ENCODE data around the gene SLC29A3.
"Not testable (repeated sequence)": the region's sequence is repeated elsewhere in the genome, so short reads cannot be mapped to it uniquely, and the experiment has no call there.

Gene SLC29A3

GRCh38 chr10:71284544-71285179, 34.4 kb upstream of the SLC29A3 start:
- no peak for DNase-seq

GRCh38 chr10:71285180-71285545, 33.9 kb upstream of the SLC29A3 start:
- peak; percentile 8 for DNase-seq

DNA sequence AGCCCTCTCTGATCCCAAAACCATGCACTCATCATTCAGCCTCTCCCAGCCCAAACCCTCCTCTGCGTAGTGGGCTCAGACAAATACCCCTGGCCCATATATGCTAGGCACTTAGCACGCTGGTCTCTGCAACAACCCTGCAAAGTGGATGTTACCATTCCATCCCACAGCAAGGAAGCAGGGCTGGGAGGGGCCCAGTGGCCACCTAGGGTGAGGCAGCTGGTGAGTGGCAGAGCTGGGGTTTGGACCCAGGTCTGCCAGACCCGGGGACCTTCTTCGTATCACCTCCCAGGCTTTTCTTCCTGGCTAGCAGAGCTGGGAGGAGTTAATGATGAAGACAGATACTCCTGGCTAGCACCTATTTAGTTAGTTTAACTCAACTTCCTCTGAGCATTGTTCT, 33.1 kb upstream of the SLC29A3 start:
- DNase-seq = no peak

GRCh38 chr10:71286521-71287294, 32.4 kb upstream of the SLC29A3 start:
- DNase-seq = no peak

DNA sequence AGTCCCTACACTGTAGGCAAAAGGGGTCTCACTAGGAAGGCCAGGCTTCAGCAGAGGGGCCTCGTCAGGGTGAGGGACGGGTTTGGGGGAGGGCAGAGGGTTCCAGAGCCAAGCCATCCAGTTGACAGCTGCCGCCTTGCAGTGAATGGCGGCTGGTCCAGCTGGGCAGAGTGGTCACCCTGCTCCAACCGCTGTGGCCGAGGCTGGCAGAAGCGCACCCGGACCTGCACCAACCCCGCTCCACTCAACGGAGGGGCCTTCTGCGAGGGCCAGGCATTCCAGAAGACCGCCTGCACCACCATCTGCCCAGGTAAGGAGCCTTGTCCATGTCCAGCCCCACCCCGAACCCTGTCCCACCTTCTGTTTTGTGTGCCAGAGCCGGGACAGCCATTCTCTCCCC, 31.6 kb upstream of the SLC29A3 start:
- no peak for DNase-seq

DNA sequence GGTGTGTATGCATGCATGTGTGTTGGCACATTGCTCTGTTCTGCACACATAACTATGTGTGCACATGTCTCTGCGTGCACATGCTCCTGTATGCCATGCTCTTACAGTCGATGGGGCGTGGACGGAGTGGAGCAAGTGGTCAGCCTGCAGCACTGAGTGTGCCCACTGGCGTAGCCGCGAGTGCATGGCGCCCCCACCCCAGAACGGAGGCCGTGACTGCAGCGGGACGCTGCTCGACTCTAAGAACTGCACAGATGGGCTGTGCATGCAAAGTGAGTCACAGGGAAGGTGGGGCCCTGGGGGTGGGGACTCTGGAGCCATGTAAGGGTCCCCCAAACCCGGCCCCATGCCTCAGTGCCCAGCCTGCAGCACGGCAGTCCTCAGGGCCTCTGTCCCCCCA, 30.6 kb upstream of the SLC29A3 start:
- DNase-seq = no peak

GRCh38 chr10:71289421-71290130, 29.5 kb upstream of the SLC29A3 start:
- DNase-seq = no peak

DNA sequence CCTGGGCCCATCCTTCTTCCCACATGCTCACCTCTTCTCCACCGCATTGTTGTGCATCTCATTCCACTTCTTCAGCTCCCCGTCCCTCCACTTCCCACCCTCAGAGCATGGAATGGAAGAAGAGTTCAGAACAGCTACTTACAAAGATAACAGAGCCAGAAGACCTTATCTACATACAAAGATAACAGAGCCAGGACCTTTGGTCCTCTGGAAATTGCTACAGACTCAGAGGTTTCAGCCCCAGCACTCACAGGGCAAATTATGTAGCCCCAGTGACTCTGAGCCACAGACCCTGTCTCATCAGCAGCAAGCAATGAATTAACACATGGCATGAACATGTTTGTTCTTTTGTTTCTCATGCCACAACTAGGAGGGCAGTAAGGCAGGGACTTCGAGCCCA, 28.7 kb upstream of the SLC29A3 start:
- no peak for DNase-seq

DNA sequence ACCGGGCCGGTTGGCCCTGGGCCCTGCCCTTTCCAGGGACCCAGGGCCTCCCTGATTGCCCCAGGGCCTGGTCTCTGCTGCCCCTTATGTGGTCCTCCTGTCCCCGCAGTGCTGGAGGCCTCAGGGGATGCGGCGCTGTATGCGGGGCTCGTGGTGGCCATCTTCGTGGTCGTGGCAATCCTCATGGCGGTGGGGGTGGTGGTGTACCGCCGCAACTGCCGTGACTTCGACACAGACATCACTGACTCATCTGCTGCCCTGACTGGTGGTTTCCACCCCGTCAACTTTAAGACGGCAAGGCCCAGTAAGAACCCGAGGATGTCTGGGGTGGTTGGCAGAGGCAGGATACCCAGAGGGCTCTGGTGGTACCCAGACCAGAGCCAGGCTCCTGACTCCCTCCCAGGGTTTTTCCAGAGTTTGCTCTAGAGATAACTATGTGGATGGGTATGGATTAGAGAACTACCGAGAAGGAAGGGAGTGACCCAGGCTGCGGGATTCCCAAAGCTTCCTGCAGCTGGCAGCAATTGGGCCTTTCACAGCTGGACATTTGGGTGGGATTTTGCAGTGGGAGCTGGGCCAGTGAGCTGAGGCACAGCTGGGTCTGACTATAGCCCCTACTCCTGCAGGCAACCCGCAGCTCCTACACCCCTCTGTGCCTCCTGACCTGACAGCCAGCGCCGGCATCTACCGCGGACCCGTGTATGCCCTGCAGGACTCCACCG, 28.1 kb upstream of the SLC29A3 start:
- DNase-seq = no peak

GRCh38 chr10:71291528-71291900, 27.5 kb upstream of the SLC29A3 start:
- DNase-seq = no peak

GRCh38 chr10:71292624-71293445, 26.2 kb upstream of the SLC29A3 start:
- no peak for DNase-seq

- no peak for DNase-seq
Measured at GRCh38 chr10:71293446-71294084, 25.5 kb upstream of the SLC29A3 start.

GRCh38 chr10:71294091-71294561, 24.9 kb upstream of the SLC29A3 start:
- no peak for DNase-seq

DNA sequence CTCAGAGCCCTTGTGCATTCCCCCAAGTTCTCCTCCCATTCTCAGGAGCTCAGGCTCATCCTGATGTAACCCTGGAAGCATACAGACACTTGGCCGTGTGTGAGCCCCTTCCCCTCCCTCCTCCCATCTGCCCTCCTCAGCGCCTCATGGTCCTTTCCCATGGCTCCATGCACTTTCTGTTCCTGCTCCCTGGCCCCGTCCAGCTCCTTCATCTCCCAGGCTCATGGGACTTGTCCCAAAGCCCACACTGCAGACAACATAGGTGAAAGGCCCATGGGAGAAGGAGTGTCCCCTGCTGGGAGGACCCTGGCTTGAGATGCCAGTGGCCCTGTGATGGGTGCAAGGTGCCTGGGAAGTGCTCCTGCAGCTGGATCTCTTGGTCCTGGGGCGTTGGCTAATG, 24.2 kb upstream of the SLC29A3 start:
- no peak for DNase-seq

- no peak for DNase-seq
Measured at GRCh38 chr10:71295641-71296040, 23.4 kb upstream of the SLC29A3 start.

GRCh38 chr10:71296086-71296485, 23.0 kb upstream of the SLC29A3 start:
- DNase-seq = no peak

- DNase-seq = not testable (repeated sequence)
Measured at GRCh38 chr10:71296811-71297210, 22.2 kb upstream of the SLC29A3 start.

GRCh38 chr10:71297343-71297742, 21.7 kb upstream of the SLC29A3 start:
- no peak for DNase-seq

DNA sequence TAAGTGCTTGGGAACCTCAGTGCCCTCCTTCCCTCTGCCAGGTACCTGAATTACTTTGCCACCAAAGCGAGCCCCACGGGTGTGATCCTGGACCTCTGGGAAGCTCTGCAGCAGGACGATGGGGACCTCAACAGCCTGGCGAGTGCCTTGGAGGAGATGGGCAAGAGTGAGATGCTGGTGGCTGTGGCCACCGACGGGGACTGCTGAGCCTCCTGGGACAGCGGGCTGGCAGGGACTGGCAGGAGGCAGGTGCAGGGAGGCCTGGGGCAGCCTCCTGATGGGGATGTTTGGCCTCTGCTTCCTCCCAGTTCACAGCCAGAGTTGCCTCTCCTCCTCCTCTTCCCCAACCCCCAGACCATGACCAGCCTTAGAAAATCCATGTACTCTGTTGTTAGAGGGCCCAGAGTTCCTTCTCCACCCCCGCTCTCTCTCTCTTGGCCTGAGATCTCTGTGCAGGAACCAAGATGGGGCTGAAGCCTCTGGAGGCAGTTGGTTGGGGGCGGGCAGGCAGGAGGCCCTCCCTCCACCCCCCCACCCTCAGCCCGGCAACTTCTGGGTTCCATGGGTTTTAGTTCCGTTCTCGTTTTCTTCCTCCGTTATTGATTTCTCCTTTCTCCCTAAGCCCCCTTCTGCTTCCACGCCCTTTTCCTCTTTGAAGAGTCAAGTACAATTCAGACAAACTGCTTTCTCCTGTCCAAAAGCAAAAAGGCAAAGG, 19.8 kb upstream of the SLC29A3 start:
- DNase-seq = no peak

GRCh38 chr10:71300555-71301370, 18.3 kb upstream of the SLC29A3 start:
- no peak for DNase-seq

Measured in NCI-H1436 (cell line).